Right lobe of liver (tissue), 6 donors: Measurements from ENCODE around the gene ACCSL. TPM values are rescaled to one million over a fixed set of nuclear protein-coding genes. Genes with fewer than 3 reads are reported as not detected.

Experiments
- ATAC-seq, 4 donors: fragments of 200-7000 bp; cut with Tn5 transposase; one replicate each; pipeline ENCODE4 v1.9.1; 2020; ENCODE audit warnings: mild to moderate bottlenecking in 4 of 4, moderate library complexity in 4 of 4
- DNase-seq, 3 donors: peaks; one replicate each; pipeline ENCODE4 v3.0.0-alpha.2; 2020
- H3K27ac ChIP-seq, 3 donors: fragments of 200-600 bp; one replicate each; pipeline ENCODE4 v1.8.0; 2022
- H3K27me3 ChIP-seq, 2 donors: fragments of 200-600 bp; one replicate each; pipeline ENCODE4 v1.8.0; 2022
- H3K36me3 ChIP-seq, 4 donors: fragments of 200-600 bp; sonication (generic) in 1 of 4; one replicate each; pipeline versions ENCODE4 v1.5.1 to v1.8.0; 2017 to 2022; ENCODE audit warnings: control low read depth in 1 of 4
- H3K4me1 ChIP-seq, 4 donors: fragments of 200-600 bp; sonication (generic) in 1 of 4; one replicate each; pipeline versions ENCODE4 v1.5.1 to v1.8.0; 2017 to 2022; ENCODE audit warnings: control low read depth in 1 of 4
- H3K4me3 ChIP-seq, 3 donors: fragments of 200-600 bp; one replicate each; pipeline ENCODE4 v1.8.0; 2022
- H3K9me3 ChIP-seq, 4 donors: fragments of 200-600 bp; sonication (generic) in 1 of 4; one replicate each; pipeline versions ENCODE4 v1.5.1 to v1.8.0; 2017 to 2022; ENCODE audit warnings: control low read depth in 1 of 4
- POLR2A ChIP-seq: fragments of 450-650 bp; IDR thresholded peaks from one replicate; pipeline ENCODE4 v1.6.1; 2017; ENCODE audit warnings: antibody characterized with exemption, mild to moderate bottlenecking
- WGBS: methylation state at CpG from one replicate; pipeline ENCODE4 v1.1.6; 2018; ENCODE audit warnings: low coverage, low lambda C conversion rate; ENCODE audit not compliant: insufficient coverage; ENCODE audit errors: missing lambda C conversion rate; 5-methylcytosine and 5-hydroxymethylcytosine counted together
- intact Hi-C, 2 donors: fragments of 100-400 bp; cut with DNase I; formaldehyde crosslinking; loops; one replicate each; pipeline versions ENCODE4 v1.11.2 to v1.14.1; 2022
- total RNA-seq, 6 experiments: library from RNA; depleted of rRNA in 2 of 6; stranded (reverse); fragments of >200 nt in 2 of 6; fragmentation: NEBNext Ultra II Directional in 3 of 6; extraction: Animal tissue kit (Norgen Biotek cat#: 25700) in 3 of 6; gene quantifications; one replicate each; pipeline versions ENCODE4 v1.1.0 to v1.2.4, GENCODE V29; 2016 to 2023
- TF ChIP-seq, protein P1 (sequence below), 4 donors: fragments of 200-600 bp in 3 of 4; fragments of 450-650 bp in 1 of 4; IDR thresholded peaks; one replicate each; pipeline versions ENCODE4 v1.5.1 to v1.8.0; 2016 to 2022; ENCODE audit warnings: antibody characterized with exemption in 4 of 4, mild to moderate bottlenecking in 2 of 4
- donor health status: DM: no; HTN: yes; CAD: no.
- donor health status: DM: no; HTN: no; CAD: no.
- donor health status: DM: no; HTN: no; CAD: no.
- donor health status: DM: no; HTN: yes; CAD: no.
- donor health status: DM: no; HTN: yes; CAD: no.

The ACCSL gene
- total RNA-seq, 6 experiments from 2014 or later = not detected

DNA sequence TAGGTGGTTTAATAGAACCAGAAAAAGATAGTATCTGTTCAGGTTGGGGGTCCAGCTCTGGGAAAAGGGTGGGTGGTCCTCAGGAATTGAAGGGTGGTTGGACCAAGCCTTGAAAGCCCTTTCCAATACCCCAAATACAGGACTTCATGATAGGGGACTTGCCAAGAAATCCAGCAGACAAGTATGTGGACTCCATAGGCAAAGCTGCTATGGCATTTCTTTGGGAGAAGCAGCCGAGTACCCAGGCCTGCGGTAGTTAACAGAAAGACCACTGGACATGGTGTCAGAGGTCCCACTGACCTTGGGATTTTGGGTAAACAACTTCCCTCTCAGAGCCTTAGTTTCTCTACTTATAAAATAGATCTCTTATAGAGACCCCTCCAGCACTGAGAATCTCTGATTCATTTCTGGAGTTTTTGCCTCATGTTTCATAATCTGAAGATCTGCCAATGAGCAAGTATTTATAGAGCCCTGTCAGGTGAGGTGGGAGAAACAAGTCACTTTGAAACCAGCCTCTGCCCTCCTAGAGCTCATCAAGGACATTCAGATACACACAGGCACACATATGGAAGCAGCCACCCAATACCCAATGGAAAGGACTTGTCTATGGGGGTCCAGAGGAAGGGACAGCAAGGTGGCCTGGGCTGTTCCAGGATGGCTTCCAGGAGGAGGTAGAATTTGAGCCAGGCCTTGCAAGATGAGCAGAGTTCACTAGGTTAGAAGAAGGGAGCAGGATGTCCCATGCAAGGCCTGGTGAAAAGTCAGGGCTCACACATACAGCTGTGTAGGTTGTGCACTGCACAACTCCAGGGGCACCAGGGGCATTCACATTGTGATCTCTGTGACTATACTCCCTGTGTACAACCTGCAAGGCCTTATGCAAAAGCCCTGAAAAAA, 31.0 kb upstream of the ACCSL start:
- Histone ChIP-seq H3K4me3 (no peak overlapping the region), H3K9me3 (no peaks in the 10 kb centered on the region), H3K36me3 (no peaks in the 10 kb centered on the region), H3K27ac (no peak overlapping the region), H3K27me3 (no peaks in the 10 kb centered on the region), H3K4me1 (peaks cover 0 to 19% (median 0%) of the 10 kb centered on the region in 4 donors)
- intact Hi-C loops = no loop called here
- TF ChIP-seq POLR2A = no peak
- DNase-seq (no peak), ATAC-seq (peak in 2 of 4 donors; percentile 7 to 28)
- no CpG with 5 or more reads among the region's 2 CpGs for WGBS

DNA sequence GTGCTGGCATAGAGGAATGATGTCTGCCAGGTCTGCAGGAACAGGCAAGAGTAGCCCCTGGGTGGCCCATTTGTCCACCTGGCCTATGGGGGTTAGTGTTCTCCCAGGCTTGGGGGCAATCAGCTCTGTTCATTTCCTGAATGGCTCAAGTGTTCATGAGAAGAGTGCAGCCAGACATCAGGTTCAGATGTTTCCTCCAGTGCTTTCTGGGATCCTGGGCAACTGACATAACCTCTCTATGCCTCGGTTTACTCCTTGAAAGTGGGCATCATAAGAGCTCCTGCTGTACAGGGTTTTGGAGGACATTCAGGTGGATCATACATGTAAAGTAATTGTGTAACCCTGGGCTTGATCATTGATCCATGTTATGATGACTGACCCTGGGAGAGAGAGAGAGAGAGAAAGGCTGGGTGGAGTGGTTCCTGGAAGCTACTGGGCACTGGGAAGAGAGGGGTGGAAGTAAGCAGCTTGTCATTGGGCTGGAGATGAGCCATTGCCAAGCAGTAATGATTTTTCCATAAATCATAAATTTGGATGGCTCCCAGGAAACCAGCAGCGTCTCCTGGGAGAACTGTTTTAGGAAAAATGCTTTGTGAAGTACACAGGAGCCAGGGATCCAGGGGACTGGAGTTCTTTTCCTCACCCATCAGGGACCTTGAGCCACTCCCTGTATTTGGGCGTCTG, 30.2 kb upstream of the ACCSL start:
- no peaks in the 10 kb centered on the region for H3K36me3 ChIP-seq
- intact Hi-C loops = no loop called here
- no peaks in the 10 kb centered on the region for H3K9me3 ChIP-seq
- 42% methylated on average over 2 of the region's 3 CpGs for WGBS
- H3K27ac ChIP-seq = no peak overlapping the region
- H3K4me3 ChIP-seq = no peak overlapping the region
- no peak for DNase-seq
- no peaks in the 10 kb centered on the region for H3K27me3 ChIP-seq
- TF ChIP-seq POLR2A = no peak
- TF ChIP-seq, protein P1, sequence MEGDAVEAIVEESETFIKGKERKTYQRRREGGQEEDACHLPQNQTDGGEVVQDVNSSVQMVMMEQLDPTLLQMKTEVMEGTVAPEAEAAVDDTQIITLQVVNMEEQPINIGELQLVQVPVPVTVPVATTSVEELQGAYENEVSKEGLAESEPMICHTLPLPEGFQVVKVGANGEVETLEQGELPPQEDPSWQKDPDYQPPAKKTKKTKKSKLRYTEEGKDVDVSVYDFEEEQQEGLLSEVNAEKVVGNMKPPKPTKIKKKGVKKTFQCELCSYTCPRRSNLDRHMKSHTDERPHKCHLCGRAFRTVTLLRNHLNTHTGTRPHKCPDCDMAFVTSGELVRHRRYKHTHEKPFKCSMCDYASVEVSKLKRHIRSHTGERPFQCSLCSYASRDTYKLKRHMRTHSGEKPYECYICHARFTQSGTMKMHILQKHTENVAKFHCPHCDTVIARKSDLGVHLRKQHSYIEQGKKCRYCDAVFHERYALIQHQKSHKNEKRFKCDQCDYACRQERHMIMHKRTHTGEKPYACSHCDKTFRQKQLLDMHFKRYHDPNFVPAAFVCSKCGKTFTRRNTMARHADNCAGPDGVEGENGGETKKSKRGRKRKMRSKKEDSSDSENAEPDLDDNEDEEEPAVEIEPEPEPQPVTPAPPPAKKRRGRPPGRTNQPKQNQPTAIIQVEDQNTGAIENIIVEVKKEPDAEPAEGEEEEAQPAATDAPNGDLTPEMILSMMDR (IDR thresholded peaks at IDR 0.05) = no peak
- ATAC-seq = peak in 3 of 4 donors; percentile 71 to 83 (median 74)
- peaks cover 0 to 19% (median 0%) of the 10 kb centered on the region in 4 donors for H3K4me1 ChIP-seq

DNA sequence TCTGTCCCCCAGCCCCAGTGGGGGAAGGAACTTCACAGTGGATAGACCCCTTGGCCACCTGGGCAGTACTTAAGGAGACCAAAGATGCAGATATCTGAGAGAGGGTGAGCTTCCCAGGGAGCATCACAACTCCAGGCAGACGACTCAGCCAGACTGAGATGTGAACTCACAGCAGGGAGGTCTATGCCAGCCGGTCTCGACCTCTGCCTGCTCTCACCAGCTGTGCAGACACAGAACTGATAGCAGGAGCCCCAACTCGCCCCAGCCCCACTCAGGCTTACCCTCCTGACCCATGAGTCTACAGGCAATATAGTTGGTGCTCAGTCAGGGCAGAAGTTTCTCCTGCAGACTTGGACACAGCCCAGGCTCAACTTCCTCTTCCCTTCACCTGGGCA, 29.7 kb upstream of the ACCSL start:
- TF ChIP-seq, protein P1 (IDR thresholded peaks at IDR 0.05) = no peak
- no peak for TF ChIP-seq POLR2A
- 4% methylated on average over 3 of the region's 4 CpGs for WGBS
- Histone ChIP-seq H3K9me3 (no peaks in the 10 kb centered on the region), H3K36me3 (no peaks in the 10 kb centered on the region), H3K27ac (no peak overlapping the region), H3K4me3 (no peak overlapping the region), H3K4me1 (peaks cover 0 to 19% (median 0%) of the 10 kb centered on the region in 4 donors), H3K27me3 (no peaks in the 10 kb centered on the region)
- DNase-seq = peak in 1 of 3 donors; percentile 51
- intact Hi-C loops = no loop called here
- ATAC-seq = peak; percentile 44 to 83 (median 64)

DNA sequence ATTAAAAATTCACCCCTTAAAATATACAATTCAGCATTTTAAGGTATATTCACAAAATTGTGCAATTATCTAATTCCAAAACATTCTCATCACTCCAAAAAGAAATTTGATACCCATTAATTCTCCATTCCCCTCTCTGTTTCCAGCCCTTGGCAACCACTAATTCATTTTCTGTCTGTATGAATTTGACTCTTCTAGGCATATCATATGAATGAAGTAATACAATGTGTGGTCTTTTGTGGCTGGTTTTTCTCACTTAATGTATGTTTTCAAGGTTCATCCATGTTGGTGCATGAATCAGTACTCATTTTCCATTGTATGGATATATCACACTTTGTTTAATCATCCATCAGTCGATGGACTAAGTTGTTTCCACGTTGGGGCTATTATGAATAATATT, 29.0 kb upstream of the ACCSL start:
- peaks cover 0 to 19% (median 0%) of the 10 kb centered on the region in 4 donors for H3K4me1 ChIP-seq
- no peaks in the 10 kb centered on the region for H3K36me3 ChIP-seq
- no peak overlapping the region for H3K27ac ChIP-seq
- intact Hi-C loops = no loop called here
- H3K4me3 ChIP-seq = no peak overlapping the region
- 27% methylated on average over 2 of the region's 2 CpGs for WGBS
- DNase-seq = no peak
- no peak for ATAC-seq
- no peaks in the 10 kb centered on the region for H3K27me3 ChIP-seq
- TF ChIP-seq POLR2A = no peak
- TF ChIP-seq, protein P1 (IDR thresholded peaks at IDR 0.05) = no peak
- H3K9me3 ChIP-seq = no peaks in the 10 kb centered on the region

DNA sequence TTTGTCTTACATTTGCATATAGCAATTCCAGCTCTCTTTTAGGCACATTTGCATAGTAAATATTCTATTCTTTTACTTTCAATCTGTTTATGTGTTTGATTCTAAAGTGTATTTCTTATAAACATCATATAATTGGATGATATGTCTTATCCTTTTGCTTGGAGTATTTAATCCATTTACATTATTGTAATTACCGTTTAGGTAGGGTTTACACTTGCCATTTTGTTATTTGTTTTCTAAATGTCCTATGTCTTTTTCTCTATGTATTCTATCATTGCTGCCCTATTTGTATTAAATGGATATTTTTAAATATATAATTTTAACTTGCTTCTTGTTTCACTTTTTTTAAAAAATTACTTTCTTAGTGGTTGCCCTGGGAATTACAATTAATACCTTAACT, 22.8 kb upstream of the ACCSL start:
- intact Hi-C loops = no loop called here
- H3K4me3 ChIP-seq = no peak overlapping the region
- WGBS = 82% methylated on average over 1 of the region's 1 CpG
- no peak for ATAC-seq
- H3K9me3 ChIP-seq = no peaks in the 10 kb centered on the region
- no peaks in the 10 kb centered on the region for H3K36me3 ChIP-seq
- TF ChIP-seq, protein P1 (IDR thresholded peaks at IDR 0.05) = no peak
- TF ChIP-seq POLR2A = no peak
- no peaks in the 10 kb centered on the region for H3K27me3 ChIP-seq
- no peak for DNase-seq
- H3K4me1 ChIP-seq = no peaks in the 10 kb centered on the region
- H3K27ac ChIP-seq = no peak overlapping the region
